NCI-H748 treated with DMSO at 0.1 percent for 48 hours (cell line): ENCODE measurements around the gene C7.

ENCODE experiments used
- DNase-seq: peaks from one replicate; lab custom pipeline; 2025; lab: John Stamatoyannopoulos, UW

The C7 gene

GRCh38 chr5:40916226-40916625, 6.9 kb downstream of the C7 start:
- DNase-seq, result no peak

DNA sequence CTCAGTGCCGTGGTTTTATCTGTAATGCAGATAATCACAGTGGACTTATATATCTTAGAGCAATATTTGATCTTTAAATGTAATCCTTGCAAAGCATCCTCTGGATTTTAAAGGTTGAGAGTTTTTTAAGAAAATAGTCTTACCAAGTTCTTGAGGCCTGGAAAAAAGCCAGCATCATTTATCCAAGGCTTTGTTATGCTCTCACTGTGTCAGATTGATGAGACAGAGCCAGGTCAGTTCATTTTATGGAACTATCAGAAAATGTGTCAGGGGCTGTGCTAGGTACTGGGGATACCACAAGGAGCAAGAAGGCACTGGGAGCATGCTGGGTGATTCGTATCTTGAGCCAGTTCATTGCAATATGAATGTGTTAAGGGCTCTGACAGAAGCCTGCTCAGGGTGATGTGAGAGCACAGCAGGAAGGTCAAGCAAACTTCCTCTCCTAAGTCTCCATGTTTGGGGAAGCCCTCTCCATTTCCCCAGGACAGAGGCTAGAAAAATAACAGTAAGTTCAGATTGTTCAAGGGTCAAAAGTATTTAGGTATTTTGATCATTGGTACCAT, 19.7 kb downstream of the C7 start:
- no peak for DNase-seq

DNA sequence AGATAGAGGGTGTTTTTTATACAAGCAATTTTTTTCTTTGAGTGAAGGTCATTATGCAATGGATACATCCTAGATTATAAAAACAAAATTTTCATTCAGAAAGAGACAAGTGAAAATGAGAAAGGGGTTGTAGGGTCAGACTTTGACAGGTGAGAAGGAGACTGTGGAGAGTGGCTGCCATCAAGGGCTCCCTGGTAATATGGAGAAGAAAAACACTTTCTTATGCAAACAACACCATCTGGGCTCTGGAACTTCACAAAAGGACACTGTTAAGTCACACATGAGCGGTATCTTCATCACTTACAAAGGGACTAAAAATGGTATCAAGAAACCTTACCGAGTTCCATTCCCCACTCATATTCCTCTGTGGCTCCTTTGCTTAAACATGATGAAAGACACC, 23.5 kb downstream of the C7 start:
- DNase-seq, result no peak

DNA sequence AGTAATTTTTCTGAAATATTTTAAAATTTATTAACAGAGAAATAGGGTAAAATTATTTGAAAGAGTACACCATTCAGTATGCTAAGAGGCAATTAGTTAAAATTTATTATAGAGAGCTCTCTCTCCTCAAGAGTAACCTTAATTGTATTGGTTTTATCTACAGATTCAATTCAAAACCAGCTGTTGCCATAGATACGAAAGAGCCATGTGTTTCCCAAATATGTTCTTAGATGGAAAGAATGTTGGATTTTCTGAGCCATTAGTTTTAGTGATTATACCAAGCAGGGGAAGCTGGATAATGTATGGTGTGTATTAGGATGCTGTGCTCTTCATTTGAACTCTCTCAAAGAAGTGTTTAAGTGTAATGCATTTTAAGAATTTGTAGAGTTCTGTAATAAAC, 27.8 kb downstream of the C7 start:
- DNase-seq, result no peak

- no peak for DNase-seq
Observed at GRCh38 chr5:40939753-40940152, 30.5 kb downstream of the C7 start.

DNA sequence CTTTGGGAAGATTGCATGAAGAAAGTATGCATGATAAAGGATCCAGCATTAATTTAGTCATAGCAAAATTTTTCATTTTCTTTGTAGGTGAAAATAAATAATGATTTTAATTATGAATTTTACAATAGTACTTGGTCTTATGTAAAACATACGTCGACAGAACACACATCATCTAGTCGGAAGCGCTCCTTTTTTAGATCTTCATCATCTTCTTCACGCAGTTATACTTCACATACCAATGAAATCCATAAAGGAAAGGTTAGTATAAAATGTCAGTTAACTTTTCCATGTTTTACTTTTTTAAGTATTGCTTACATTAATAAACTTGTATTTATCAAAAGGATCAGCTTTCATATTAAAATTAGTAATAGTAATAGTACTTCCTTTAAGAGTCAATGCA, 35.8 kb downstream of the C7 start:
- DNase-seq, result no peak

DNA sequence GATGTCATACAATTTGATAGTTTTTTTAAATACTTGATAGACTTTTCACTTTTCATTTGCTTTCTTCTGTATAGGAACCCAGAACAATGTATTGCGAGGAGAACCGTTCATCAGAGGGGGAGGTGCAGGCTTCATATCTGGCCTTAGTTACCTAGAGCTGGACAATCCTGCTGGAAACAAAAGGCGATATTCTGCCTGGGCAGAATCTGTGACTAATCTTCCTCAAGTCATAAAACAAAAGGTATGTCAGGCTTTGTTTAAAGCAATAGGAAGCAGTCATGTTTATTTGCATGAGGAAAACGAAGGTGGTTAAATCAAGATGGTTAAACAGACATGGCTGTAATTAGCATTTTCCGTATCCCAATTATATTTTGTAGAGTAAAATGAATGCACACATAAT, 46.0 kb downstream of the C7 start:
- no peak for DNase-seq

GRCh38 chr5:40957048-40957447, 47.8 kb downstream of the C7 start:
- no peak for DNase-seq

- no peak for DNase-seq
Observed at GRCh38 chr5:40958811-40959210, 49.5 kb downstream of the C7 start.

- DNase-seq, result no peak
Observed at GRCh38 chr5:40960037-40960436, 50.7 kb downstream of the C7 start.

DNA sequence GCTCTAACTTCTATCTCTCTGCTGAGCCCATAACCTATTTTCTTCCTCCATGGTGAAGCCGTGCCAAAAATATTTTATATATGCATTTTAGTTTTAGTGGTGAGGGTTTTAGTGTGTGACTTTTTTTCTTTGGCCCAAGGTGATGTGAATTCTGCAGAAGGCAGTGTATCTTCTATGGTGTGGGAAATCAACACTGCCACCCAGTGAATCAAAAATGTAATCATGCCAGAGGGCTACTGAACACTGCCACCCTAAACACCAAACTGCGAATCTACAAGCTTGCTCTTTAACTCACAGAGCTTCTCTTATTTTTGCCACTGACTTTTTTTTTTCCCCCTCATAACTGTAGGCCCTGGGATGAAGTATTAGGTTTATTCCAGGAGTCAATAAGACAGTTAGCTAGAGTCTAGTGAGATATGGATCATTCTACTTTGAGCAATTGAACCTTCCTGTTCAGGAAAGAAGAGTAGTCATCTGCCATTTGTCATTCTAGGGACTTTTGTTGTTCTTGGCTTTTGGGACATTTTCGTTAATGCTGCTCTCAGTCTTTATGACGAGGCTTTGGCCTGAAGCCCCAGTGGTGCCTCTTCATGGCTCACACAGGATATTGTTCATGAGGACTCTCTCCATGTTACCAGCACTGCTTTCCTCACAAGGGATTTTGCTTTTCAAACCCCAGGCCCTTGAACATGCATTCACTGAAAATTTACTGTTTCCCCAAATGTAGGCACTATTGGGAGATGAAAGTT, 53.1 kb downstream of the C7 start:
- no peak for DNase-seq

DNA sequence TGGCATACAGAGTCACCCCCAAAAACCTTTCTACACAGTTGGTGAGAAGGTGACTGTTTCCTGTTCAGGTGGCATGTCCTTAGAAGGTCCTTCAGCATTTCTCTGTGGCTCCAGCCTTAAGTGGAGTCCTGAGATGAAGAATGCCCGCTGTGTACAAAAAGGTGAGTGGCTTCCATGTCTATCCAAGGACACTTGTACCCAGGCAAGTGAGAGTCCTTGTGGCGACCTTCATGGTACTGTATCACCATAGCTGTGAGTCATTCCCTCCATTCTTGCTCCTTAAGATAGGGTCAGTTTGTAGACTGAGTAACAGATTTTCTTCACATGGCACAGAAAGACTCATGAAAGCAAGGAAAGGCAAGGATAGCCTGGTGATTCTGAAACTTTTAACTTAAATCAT, 63.1 kb downstream of the C7 start:
- no peak for DNase-seq

DNA sequence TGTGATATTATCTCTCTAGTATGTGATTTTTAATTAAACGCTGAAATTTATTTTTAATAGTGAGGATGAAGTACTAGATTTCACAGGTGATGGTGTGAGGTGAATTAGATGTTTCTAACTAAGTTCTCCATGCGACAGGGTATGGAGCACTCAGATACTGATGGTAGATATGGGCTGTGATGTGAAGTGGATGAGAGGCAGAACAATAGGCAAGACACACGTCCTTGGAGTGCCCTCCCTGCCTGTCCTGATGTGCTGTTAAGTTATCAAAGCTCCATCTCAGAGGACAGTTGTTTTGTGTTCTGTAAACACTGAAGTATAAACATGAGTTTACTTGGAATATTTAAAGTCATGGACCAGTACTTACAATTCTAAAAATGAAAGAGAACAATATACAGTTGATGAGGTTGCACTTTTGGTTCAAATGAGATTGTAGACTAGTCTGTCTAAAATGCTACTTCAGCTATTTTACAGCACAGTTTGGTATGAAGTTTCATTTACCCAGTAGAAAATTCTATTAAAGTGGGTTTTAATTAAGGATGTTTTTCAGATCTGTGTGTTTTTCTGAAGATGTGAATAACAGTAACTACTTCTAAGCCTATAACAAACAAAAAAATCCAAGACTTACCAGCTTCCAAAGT, 64.2 kb downstream of the C7 start:
- DNase-seq, result no peak

DNA sequence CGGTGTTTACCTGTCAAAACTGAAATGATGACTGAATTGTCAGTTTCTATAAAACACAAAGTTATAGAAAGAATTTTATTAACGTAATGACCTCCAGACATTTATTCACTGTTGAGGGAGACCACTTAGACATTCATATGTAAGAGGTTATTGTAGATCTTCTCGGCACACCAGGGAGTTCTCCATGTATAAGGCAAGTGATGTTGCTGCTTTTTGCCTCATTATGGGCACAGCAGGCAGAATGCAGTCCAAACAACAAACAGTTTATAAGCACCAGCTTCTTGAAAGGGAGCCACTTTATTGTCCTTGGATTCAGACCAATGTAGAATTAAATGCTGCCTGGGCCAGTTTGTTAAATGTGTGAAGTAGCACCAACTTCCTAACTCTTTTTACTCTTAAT, 66.7 kb downstream of the C7 start:
- no peak for DNase-seq

- DNase-seq, result no peak
Observed at GRCh38 chr5:40976836-40977235, 67.5 kb downstream of the C7 start.

DNA sequence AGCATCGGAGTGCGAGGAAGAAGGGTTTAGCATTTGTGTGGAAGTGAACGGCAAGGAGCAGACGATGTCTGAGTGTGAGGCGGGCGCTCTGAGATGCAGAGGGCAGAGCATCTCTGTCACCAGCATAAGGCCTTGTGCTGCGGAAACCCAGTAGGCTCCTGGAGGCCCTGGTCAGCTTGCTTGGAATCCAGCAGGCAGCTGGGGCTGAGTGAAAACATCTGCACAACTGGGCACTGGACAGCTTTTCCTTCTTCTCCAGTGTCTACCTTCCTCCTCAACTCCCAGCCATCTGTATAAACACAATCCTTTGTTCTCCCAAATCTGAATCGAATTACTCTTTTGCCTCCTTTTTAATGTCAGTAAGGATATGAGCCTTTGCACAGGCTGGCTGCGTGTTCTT, 72.1 kb downstream of the C7 start:
- DNase-seq, result no peak

GRCh38 chr5:40983781-40984180, 74.5 kb downstream of the C7 start:
- DNase-seq, result no peak

GRCh38 chr5:40984884-40985283, 75.6 kb downstream of the C7 start:
- no peak for DNase-seq

DNA sequence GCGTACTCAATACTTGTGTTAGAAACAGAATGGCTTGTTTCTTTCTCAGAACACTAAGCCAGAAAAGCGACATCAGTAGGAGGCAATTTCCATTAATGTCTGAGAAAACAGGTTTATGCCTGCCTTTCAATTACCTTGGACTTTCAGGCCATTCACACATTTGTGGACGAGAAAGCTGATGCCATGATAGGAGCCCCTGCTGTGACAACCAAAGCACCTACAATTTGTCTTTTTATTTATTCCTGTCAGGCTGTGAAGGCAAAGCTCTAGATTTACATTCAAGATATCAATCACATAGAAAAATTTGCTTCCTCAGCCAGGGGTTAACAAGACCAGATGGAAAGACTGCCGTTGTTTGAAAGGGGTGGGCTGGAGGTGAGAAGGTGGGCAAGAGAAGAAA, 76.2 kb downstream of the C7 start:
- peak; percentile 88 for DNase-seq

GRCh38 chr5:40986666-40987065, 77.4 kb downstream of the C7 start:
- DNase-seq, result no peak

DNA sequence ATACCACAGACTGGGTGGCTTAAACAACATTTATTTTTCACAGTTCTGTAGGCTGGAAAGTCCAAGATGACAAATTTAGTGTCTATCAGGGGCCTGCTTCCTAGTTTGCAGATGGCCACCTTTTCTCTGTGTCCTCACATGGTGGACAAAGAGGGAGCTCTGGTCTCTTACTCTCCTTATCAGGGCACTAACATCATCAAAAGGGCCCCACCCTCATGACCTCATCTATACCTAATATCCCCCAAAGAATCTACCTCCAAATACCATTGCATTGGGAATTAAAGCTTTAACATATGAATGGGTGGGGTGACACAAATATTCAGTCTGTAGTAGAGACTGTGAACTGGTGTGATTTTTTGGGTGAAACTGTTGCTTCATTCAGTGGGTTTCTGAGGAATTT, 78.1 kb downstream of the C7 start:
- no peak for DNase-seq

- DNase-seq, result no peak
Observed at GRCh38 chr5:40988746-40989510, 79.6 kb downstream of the C7 start.
